T-helper 17 cell (primary cell): ENCODE results near the gene RABGAP1L. TPM values are rescaled to one million over a fixed set of nuclear protein-coding genes. Genes with fewer than 3 reads are reported as not detected.
A peak's percentile ranks its signal among the peaks of the same experiment; 100 is the strongest.

ENCODE experiments used
- ATAC-seq: fragments of 150-1000 bp; cut with Tn5 transposase; 2 replicates; pipeline ENCODE4 v1.10.0; 2021; ENCODE audit warnings: mild to moderate bottlenecking, moderate library complexity
- DNase-seq, 3 donors: peaks; one replicate each; pipeline versions ENCODE4 v3.0.0 to v3.0.0-alpha.2; 2020 to 2021
- H3K9me3 ChIP-seq: one replicate; pipeline ENCODE4 v1.7.0; 2013; ENCODE audit warnings: low read length, mild to moderate bottlenecking; ENCODE audit not compliant: control insufficient read depth, poor library complexity, severe bottlenecking
- H3K27ac Mint-ChIP-seq: one replicate; pipeline ENCODE4 v1.8.0; 2022; ENCODE audit warnings: mild to moderate bottlenecking, moderate library complexity, mixed read lengths
- H3K27me3 Mint-ChIP-seq: one replicate; pipeline ENCODE4 v1.8.0; 2022; ENCODE audit warnings: mixed read lengths
- H3K36me3 Mint-ChIP-seq: one replicate; pipeline ENCODE4 v1.8.0; 2022; ENCODE audit warnings: low read depth, mixed read lengths
- H3K4me1 Mint-ChIP-seq: one replicate; pipeline ENCODE4 v1.8.0; 2022; ENCODE audit warnings: mild to moderate bottlenecking, mixed read lengths
- H3K4me3 Mint-ChIP-seq: one replicate; pipeline ENCODE4 v1.8.0; 2022; ENCODE audit warnings: mild to moderate bottlenecking, moderate library complexity, mixed read lengths
- total RNA-seq, 4 donors: library from RNA in 2 of 4; stranded (reverse) in 2 of 4; gene quantifications; one replicate each; pipeline ENCODE4 v1.2.3 and lab custom pipeline; 2022 to 2026

Gene RABGAP1L
- total RNA-seq, 2 donors from 2014 or later: 112 to 120 TPM

GRCh38 chr1:174656409-174657059, 497.2 kb downstream of the RABGAP1L start:
- no peak for ATAC-seq

GRCh38 chr1:174657411-174657810, 498.1 kb downstream of the RABGAP1L start:
- Mint-ChIP-seq H3K4me1 (peaks cover 16% of the 10 kb centered on the region), H3K27ac (no peak overlapping the region)
- DNase-seq: no peak

More at GRCh38 chr1:174656409-174657059, 497.2 kb downstream of the RABGAP1L start:
- Mint-ChIP-seq H3K4me1 (peaks cover 16% of the 10 kb centered on the region), H3K27ac (no peak overlapping the region), H3K27me3 (no peaks in the 10 kb centered on the region), H3K4me3 (no peak overlapping the region), H3K36me3 (peaks cover 8% of the 10 kb centered on the region)
- H3K9me3 ChIP-seq: no peaks in the 10 kb centered on the region
- DNase-seq: no peak

GRCh38 chr1:174657893-174658292, 498.6 kb downstream of the RABGAP1L start:
- ATAC-seq: no peak
- Mint-ChIP-seq H3K27ac (no peak overlapping the region), H3K36me3 (peaks cover 7% of the 10 kb centered on the region), H3K4me1 (peaks cover 16% of the 10 kb centered on the region), H3K27me3 (no peaks in the 10 kb centered on the region), H3K4me3 (no peak overlapping the region)
- DNase-seq: no peak
- H3K9me3 ChIP-seq: no peaks in the 10 kb centered on the region

More at GRCh38 chr1:174657411-174657810, 498.1 kb downstream of the RABGAP1L start:
- no peak overlapping the region for H3K4me3 Mint-ChIP-seq
- H3K9me3 ChIP-seq: no peaks in the 10 kb centered on the region
- peaks cover 7% of the 10 kb centered on the region for H3K36me3 Mint-ChIP-seq
- ATAC-seq: no peak
- H3K27me3 Mint-ChIP-seq: no peaks in the 10 kb centered on the region

- H3K36me3 Mint-ChIP-seq: peaks cover 7% of the 10 kb centered on the region
- DNase-seq: no peak
- peaks cover 14% of the 10 kb centered on the region for H3K4me1 Mint-ChIP-seq
- no peaks in the 10 kb centered on the region for H3K27me3 Mint-ChIP-seq
- ATAC-seq: no peak
- no peak overlapping the region for H3K27ac Mint-ChIP-seq
- H3K9me3 ChIP-seq: no peaks in the 10 kb centered on the region
- H3K4me3 Mint-ChIP-seq: no peak overlapping the region
These were observed 500.5 kb downstream of the RABGAP1L start for GRCh38 chr1:174659823-174660222.

- Mint-ChIP-seq H3K27ac (no peak overlapping the region), H3K4me3 (no peak overlapping the region), H3K4me1 (peaks cover 14% of the 10 kb centered on the region), H3K27me3 (no peaks in the 10 kb centered on the region), H3K36me3 (peaks cover 7% of the 10 kb centered on the region)
- no peak for ATAC-seq
- no peak for DNase-seq
- H3K9me3 ChIP-seq: no peaks in the 10 kb centered on the region
These were observed 501.2 kb downstream of the RABGAP1L start for GRCh38 chr1:174660476-174660875.

GRCh38 chr1:174663358-174663757, 504.0 kb downstream of the RABGAP1L start:
- no peak for ATAC-seq
- Mint-ChIP-seq H3K27ac (no peak overlapping the region), H3K4me1 (peaks cover 14% of the 10 kb centered on the region), H3K27me3 (no peaks in the 10 kb centered on the region), H3K36me3 (peaks cover 4% of the 10 kb centered on the region), H3K4me3 (no peak overlapping the region)
- no peak for DNase-seq
- H3K9me3 ChIP-seq: no peaks in the 10 kb centered on the region

GRCh38 chr1:174666248-174666647, 506.9 kb downstream of the RABGAP1L start:
- no peaks in the 10 kb centered on the region for H3K4me1 Mint-ChIP-seq
- no peak for DNase-seq
- peaks cover 4% of the 10 kb centered on the region for H3K36me3 Mint-ChIP-seq
- no peak for ATAC-seq
- H3K27ac Mint-ChIP-seq: no peak overlapping the region
- H3K27me3 Mint-ChIP-seq: no peaks in the 10 kb centered on the region
- H3K4me3 Mint-ChIP-seq: no peak overlapping the region
- no peaks in the 10 kb centered on the region for H3K9me3 ChIP-seq

GRCh38 chr1:174671826-174672225, 512.5 kb downstream of the RABGAP1L start:
- no peak for DNase-seq
- H3K4me1 Mint-ChIP-seq: no peaks in the 10 kb centered on the region
- H3K4me3 Mint-ChIP-seq: no peak overlapping the region
- H3K27me3 Mint-ChIP-seq: no peaks in the 10 kb centered on the region
- ATAC-seq: no peak
- H3K27ac Mint-ChIP-seq: no peak overlapping the region
- H3K9me3 ChIP-seq: no peaks in the 10 kb centered on the region
- H3K36me3 Mint-ChIP-seq: peaks cover 4% of the 10 kb centered on the region

GRCh38 chr1:174676856-174677255, 517.5 kb downstream of the RABGAP1L start:
- Mint-ChIP-seq H3K36me3 (no peaks in the 10 kb centered on the region), H3K4me3 (no peak overlapping the region), H3K27ac (no peak overlapping the region), H3K4me1 (no peaks in the 10 kb centered on the region), H3K27me3 (no peaks in the 10 kb centered on the region)
- no peaks in the 10 kb centered on the region for H3K9me3 ChIP-seq
- DNase-seq: no peak
- ATAC-seq: no peak

- H3K4me1 Mint-ChIP-seq: no peaks in the 10 kb centered on the region
- no peak for ATAC-seq
- peaks cover 3% of the 10 kb centered on the region for H3K36me3 Mint-ChIP-seq
- no peak overlapping the region for H3K4me3 Mint-ChIP-seq
- no peaks in the 10 kb centered on the region for H3K9me3 ChIP-seq
- no peak for DNase-seq
- H3K27ac Mint-ChIP-seq: peak overlapping the region; percentile 24
- no peaks in the 10 kb centered on the region for H3K27me3 Mint-ChIP-seq
These were observed 519.3 kb downstream of the RABGAP1L start for GRCh38 chr1:174678657-174679056.

- H3K4me1 Mint-ChIP-seq: no peaks in the 10 kb centered on the region
- no peaks in the 10 kb centered on the region for H3K9me3 ChIP-seq
- peaks cover 8% of the 10 kb centered on the region for H3K36me3 Mint-ChIP-seq
- DNase-seq (no peak), ATAC-seq (no peak)
- H3K27me3 Mint-ChIP-seq: no peaks in the 10 kb centered on the region
- no peak overlapping the region for H3K27ac Mint-ChIP-seq
- no peak overlapping the region for H3K4me3 Mint-ChIP-seq
These were observed 520.8 kb downstream of the RABGAP1L start for GRCh38 chr1:174680101-174680500.

- no peak overlapping the region for H3K27ac Mint-ChIP-seq
- ATAC-seq: no peak
- H3K9me3 ChIP-seq: no peaks in the 10 kb centered on the region
- H3K4me1 Mint-ChIP-seq: peaks cover 2% of the 10 kb centered on the region
- no peak overlapping the region for H3K4me3 Mint-ChIP-seq
- no peak for DNase-seq
- H3K27me3 Mint-ChIP-seq: no peaks in the 10 kb centered on the region
- H3K36me3 Mint-ChIP-seq: peaks cover 14% of the 10 kb centered on the region
These were observed 523.2 kb downstream of the RABGAP1L start for GRCh38 chr1:174682419-174683008.

GRCh38 chr1:174686213-174686612, 526.9 kb downstream of the RABGAP1L start:
- H3K4me3 Mint-ChIP-seq: no peak overlapping the region
- H3K9me3 ChIP-seq: no peaks in the 10 kb centered on the region
- H3K27me3 Mint-ChIP-seq: no peaks in the 10 kb centered on the region
- DNase-seq (no peak), ATAC-seq (no peak)
- peaks cover 2% of the 10 kb centered on the region for H3K4me1 Mint-ChIP-seq
- no peak overlapping the region for H3K27ac Mint-ChIP-seq
- H3K36me3 Mint-ChIP-seq: peaks cover 14% of the 10 kb centered on the region

- Mint-ChIP-seq H3K4me3 (no peak overlapping the region), H3K27me3 (no peaks in the 10 kb centered on the region), H3K36me3 (peaks cover 6% of the 10 kb centered on the region), H3K27ac (no peak overlapping the region), H3K4me1 (peaks cover 2% of the 10 kb centered on the region)
- H3K9me3 ChIP-seq: no peaks in the 10 kb centered on the region
- DNase-seq (no peak), ATAC-seq (no peak)
These were observed 530.2 kb downstream of the RABGAP1L start for GRCh38 chr1:174689524-174689923.
